Mesenchymal stem cell (in vitro differentiated cells and primary cell): ENCODE data around the gene SPPL2A.

Experiments
- DNase-seq: peaks from one replicate; pipeline ENCODE4 v3.0.0-alpha.2; 2013
- H2AFZ ChIP-seq: one replicate; pipeline ENCODE4 v1.6.1; 2013; ENCODE audit warnings: low read depth, mild to moderate bottlenecking, control low read depth, inconsistent platforms, low read length, moderate library complexity
- H2AK5ac ChIP-seq: 2 replicates; pipeline ENCODE4 v1.6.1; 2013; ENCODE audit warnings: low read length, moderate library complexity, mild to moderate bottlenecking, inconsistent platforms; ENCODE audit not compliant: severe bottlenecking
- H2BK120ac ChIP-seq: one replicate; pipeline ENCODE4 v1.6.1; 2013; ENCODE audit warnings: low read depth, mild to moderate bottlenecking, inconsistent platforms, low read length, moderate library complexity
- H2BK12ac ChIP-seq, 2 experiments: one replicate each; pipeline ENCODE4 v1.6.1; 2013; ENCODE audit warnings: inconsistent platforms in 2 of 2, low read length in 2 of 2, mild to moderate bottlenecking in 2 of 2, moderate library complexity in 2 of 2, control low read depth in 1 of 2
- H2BK15ac ChIP-seq: one replicate; pipeline ENCODE4 v1.6.1; 2013; ENCODE audit warnings: mild to moderate bottlenecking, low read depth, inconsistent platforms; ENCODE audit not compliant: poor library complexity, severe bottlenecking
- H2BK5ac ChIP-seq: 2 replicates; pipeline ENCODE4 v1.6.1; 2013; ENCODE audit warnings: low read depth, mild to moderate bottlenecking, low read length, control low read depth, inconsistent platforms; ENCODE audit not compliant: poor library complexity, severe bottlenecking
- H3K14ac ChIP-seq, 2 experiments: one replicate each; pipeline ENCODE4 v1.6.1; 2013; ENCODE audit warnings: inconsistent platforms in 2 of 2, low read length in 2 of 2, control low read depth in 1 of 2, mild to moderate bottlenecking in 1 of 2, moderate library complexity in 1 of 2
- H3K18ac ChIP-seq, 2 experiments: one replicate each; pipeline ENCODE4 v1.6.1; 2013; ENCODE audit warnings: inconsistent platforms in 2 of 2, low read length in 2 of 2, control low read depth in 1 of 2, low read depth in 1 of 2, mild to moderate bottlenecking in 1 of 2
- H3K23ac ChIP-seq, 2 experiments: one replicate each; pipeline ENCODE4 v1.6.1; 2013; ENCODE audit warnings: inconsistent platforms in 2 of 2, low read length in 2 of 2, mild to moderate bottlenecking in 2 of 2, moderate library complexity in 2 of 2, control low read depth in 1 of 2
- H3K27ac ChIP-seq: 2 replicates; pipeline ENCODE4 v1.5.1; 2013; ENCODE audit warnings: mild to moderate bottlenecking, moderate library complexity, low read length, control low read depth, inconsistent platforms; ENCODE audit not compliant: poor library complexity, severe bottlenecking
- H3K27me3 ChIP-seq, 2 experiments: 2 replicates each; pipeline versions ENCODE4 v1.6.1 to v1.7.0; 2013; ENCODE audit warnings: low read length in 2 of 2, mild to moderate bottlenecking in 2 of 2, moderate library complexity in 2 of 2, control low read depth in 1 of 2, inconsistent platforms in 1 of 2; ENCODE audit not compliant: control insufficient read depth in 1 of 2, insufficient read depth in 1 of 2
- H3K36me3 ChIP-seq, 2 experiments: 2 replicates each; pipeline versions ENCODE4 v1.6.1 to v1.7.0; 2013; ENCODE audit warnings: low read length in 2 of 2, control low read depth in 1 of 2, inconsistent platforms in 1 of 2, low read depth in 1 of 2, mild to moderate bottlenecking in 1 of 2; ENCODE audit not compliant: insufficient read depth in 2 of 2, control insufficient read depth in 1 of 2
- H3K4ac ChIP-seq, 2 experiments: one replicate each; pipeline ENCODE4 v1.6.1; 2013; ENCODE audit warnings: inconsistent platforms in 2 of 2, low read length in 2 of 2, mild to moderate bottlenecking in 2 of 2, moderate library complexity in 2 of 2, control low read depth in 1 of 2, low read depth in 1 of 2
- H3K4me1 ChIP-seq: 2 replicates; pipeline ENCODE4 v1.6.1; 2013; ENCODE audit warnings: low read depth, low read length, control low read depth; ENCODE audit not compliant: control insufficient read depth, insufficient read depth
- H3K4me2 ChIP-seq: 2 replicates; pipeline ENCODE4 v1.6.1; 2013; ENCODE audit warnings: low read length, mild to moderate bottlenecking, inconsistent platforms; ENCODE audit not compliant: poor library complexity, severe bottlenecking
- H3K4me3 ChIP-seq, 2 experiments: 2 replicates each; pipeline versions ENCODE4 v1.5.1 to v1.7.0; 2013; ENCODE audit warnings: low read length in 2 of 2, mild to moderate bottlenecking in 2 of 2, control low read depth in 1 of 2, low read depth in 1 of 2; ENCODE audit not compliant: insufficient read depth in 1 of 2
- H3K79me1 ChIP-seq: replicated peaks from 2 replicates; pipeline ENCODE4 v1.6.1; 2013; ENCODE audit warnings: mild to moderate bottlenecking, control low read depth, low read length, inconsistent platforms; ENCODE audit not compliant: poor library complexity, severe bottlenecking
- H3K9ac ChIP-seq: 2 replicates; pipeline ENCODE4 v1.7.0; 2013; ENCODE audit warnings: mild to moderate bottlenecking, low read length, moderate library complexity
- H3K9me3 ChIP-seq: 2 replicates; pipeline ENCODE4 v1.7.0; 2013; ENCODE audit warnings: mild to moderate bottlenecking, low read length; ENCODE audit not compliant: control insufficient read depth
- H4K8ac ChIP-seq: one replicate; pipeline ENCODE4 v1.6.1; 2013; ENCODE audit warnings: inconsistent platforms, mild to moderate bottlenecking, low read length, moderate library complexity
- H4K91ac ChIP-seq: one replicate; pipeline ENCODE4 v1.6.1; 2013; ENCODE audit warnings: mild to moderate bottlenecking, low read length, inconsistent platforms
- WGBS: methylation state at CpG from one replicate; pipeline ENCODE4 v1.1.7; 2013; ENCODE audit warnings: mixed read lengths; 5-methylcytosine and 5-hydroxymethylcytosine counted together

SPPL2A gene

DNA sequence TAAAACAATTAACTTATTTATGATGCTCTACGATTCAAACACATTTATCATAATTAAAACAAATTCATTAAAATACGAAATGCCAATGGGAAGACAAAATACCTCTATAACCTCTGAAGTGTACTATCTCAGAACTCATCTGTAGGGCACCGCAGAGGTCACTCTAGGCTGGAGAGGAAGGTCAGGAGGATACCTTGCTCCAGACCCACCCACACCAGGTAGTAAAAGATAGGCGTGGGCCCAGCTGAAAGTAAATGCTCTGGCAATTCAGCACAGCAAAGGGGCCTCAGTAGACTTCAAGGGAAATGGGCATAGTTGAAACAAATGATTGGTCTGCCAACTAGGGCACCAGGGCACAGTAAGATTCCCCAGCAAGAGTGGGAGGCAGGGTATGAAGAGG lies 26.0 kb upstream of the SPPL2A start:
- no peak overlapping the region for H4K91ac ChIP-seq
- no peaks in the 10 kb centered on the region for H3K4me1 ChIP-seq
- H3K23ac ChIP-seq, result no peak overlapping the region
- no peak overlapping the region for H3K4ac ChIP-seq
- H3K27ac ChIP-seq, result no peak overlapping the region
- H3K9ac ChIP-seq, result no peak overlapping the region
- H3K36me3 ChIP-seq, result no peaks in the 10 kb centered on the region
- H2BK120ac ChIP-seq, result no peak overlapping the region
- 88% methylated on average over 4 of the region's 4 CpGs for WGBS
- H3K18ac ChIP-seq, result no peak overlapping the region
- no peaks in the 10 kb centered on the region for H3K9me3 ChIP-seq
- no peaks in the 10 kb centered on the region for H3K79me1 ChIP-seq
- H3K4me3 ChIP-seq, result no peak overlapping the region
- H2BK12ac ChIP-seq, result no peak overlapping the region
- H2BK5ac ChIP-seq, result no peak overlapping the region
- H3K27me3 ChIP-seq, result no peaks in the 10 kb centered on the region
- DNase-seq, result no peak
- no peak overlapping the region for H2AFZ ChIP-seq
- H3K4me2 ChIP-seq, result no peak overlapping the region
- H4K8ac ChIP-seq, result no peak overlapping the region
- no peak overlapping the region for H2BK15ac ChIP-seq
- no peak overlapping the region for H2AK5ac ChIP-seq
- H3K14ac ChIP-seq, result no peak overlapping the region

- no peak overlapping the region for H2AK5ac ChIP-seq
- no peak overlapping the region for H3K4me3 ChIP-seq
- no peak overlapping the region for H3K4ac ChIP-seq
- H3K4me2 ChIP-seq, result no peak overlapping the region
- H3K79me1 ChIP-seq, result no peaks in the 10 kb centered on the region
- H2BK120ac ChIP-seq, result no peak overlapping the region
- no peak overlapping the region for H2BK15ac ChIP-seq
- no peak overlapping the region for H4K8ac ChIP-seq
- no peaks in the 10 kb centered on the region for H3K27me3 ChIP-seq
- no peak overlapping the region for H3K9ac ChIP-seq
- H2BK12ac ChIP-seq, result no peak overlapping the region
- no peak overlapping the region for H3K23ac ChIP-seq
- H2BK5ac ChIP-seq, result no peak overlapping the region
- H3K36me3 ChIP-seq, result no peaks in the 10 kb centered on the region
- no peak overlapping the region for H4K91ac ChIP-seq
- 91% methylated on average over 3 of the region's 7 CpGs for WGBS
- no peak overlapping the region for H2AFZ ChIP-seq
- H3K18ac ChIP-seq, result no peak overlapping the region
- no peak overlapping the region for H3K14ac ChIP-seq
- H3K4me1 ChIP-seq, result no peaks in the 10 kb centered on the region
- H3K9me3 ChIP-seq, result no peaks in the 10 kb centered on the region
- no peak for DNase-seq
- no peak overlapping the region for H3K27ac ChIP-seq
Observed at GRCh38 chr15:50790778-50791453, 25.4 kb upstream of the SPPL2A start.

- Histone ChIP-seq H3K4me2 (no peak overlapping the region), H3K79me1 (no peaks in the 10 kb centered on the region), H2AFZ (no peak overlapping the region), H2BK12ac (no peak overlapping the region), H2BK15ac (no peak overlapping the region), H3K27ac (no peak overlapping the region), H3K14ac (no peak overlapping the region), H3K27me3 (peaks cover 0 to 4% of the 10 kb centered on the region in 2 experiments), H2AK5ac (no peak overlapping the region), H3K9me3 (no peaks in the 10 kb centered on the region), H3K23ac (no peak overlapping the region), H2BK120ac (no peak overlapping the region), H3K18ac (no peak overlapping the region), H3K4me3 (no peak overlapping the region), H4K8ac (no peak overlapping the region), H3K4ac (no peak overlapping the region), H3K4me1 (no peaks in the 10 kb centered on the region), H3K36me3 (no peaks in the 10 kb centered on the region), H4K91ac (no peak overlapping the region), H3K9ac (no peak overlapping the region), H2BK5ac (no peak overlapping the region)
- WGBS, result 63% methylated on average over 3 of the region's 3 CpGs
- no peak for DNase-seq
Observed at GRCh38 chr15:50786871-50787270, 21.4 kb upstream of the SPPL2A start.

- Histone ChIP-seq H2BK12ac (no peak overlapping the region), H2BK5ac (no peak overlapping the region), H4K8ac (no peak overlapping the region), H3K9ac (no peak overlapping the region), H3K4ac (no peak overlapping the region), H2AFZ (no peak overlapping the region), H3K27me3 (peaks cover 0 to 8% of the 10 kb centered on the region in 2 experiments), H3K4me3 (no peak overlapping the region), H2BK120ac (no peak overlapping the region), H3K79me1 (no peaks in the 10 kb centered on the region), H3K27ac (no peak overlapping the region), H3K14ac (no peak overlapping the region), H3K4me2 (no peak overlapping the region), H3K4me1 (no peaks in the 10 kb centered on the region), H2AK5ac (no peak overlapping the region), H3K36me3 (no peaks in the 10 kb centered on the region), H4K91ac (no peak overlapping the region), H3K18ac (no peak overlapping the region), H2BK15ac (no peak overlapping the region), H3K23ac (no peak overlapping the region), H3K9me3 (no peaks in the 10 kb centered on the region)
- WGBS, result 90% methylated on average over 2 of the region's 2 CpGs
- no peak for DNase-seq
Observed at GRCh38 chr15:50786438-50786837, 20.9 kb upstream of the SPPL2A start.
